GM18870 (cell line): ENCODE results near the gene FBXO31.
"Not testable (repeated sequence)": the region's sequence is repeated elsewhere in the genome, so short reads cannot be mapped to it uniquely, and the experiment has no call there.

Experiments
- ATAC-seq: cut with Tn5 transposase; IDR thresholded peaks from one replicate; pipeline ENCODE4 v1.9.1; 2021; ENCODE audit warnings: moderate library complexity; ENCODE audit not compliant: unreplicated experiment

FBXO31 gene

GRCh38 chr16:87344931-87345631 lies 38.5 kb downstream of the FBXO31 start:
- no peak for ATAC-seq

GRCh38 chr16:87344165-87344930 lies 39.2 kb downstream of the FBXO31 start:
- no peak for ATAC-seq

- ATAC-seq: no peak
These were observed 39.9 kb downstream of the FBXO31 start for GRCh38 chr16:87343753-87344050.

GRCh38 chr16:87342978-87343752 lies 40.4 kb downstream of the FBXO31 start:
- no peak for ATAC-seq

GRCh38 chr16:87342504-87342903 lies 41.1 kb downstream of the FBXO31 start:
- ATAC-seq: no peak

- ATAC-seq: no peak
These were observed 43.4 kb downstream of the FBXO31 start for GRCh38 chr16:87340198-87340597.

GRCh38 chr16:87339724-87340105 lies 43.9 kb downstream of the FBXO31 start:
- not testable (repeated sequence) for ATAC-seq

- ATAC-seq: no peak
These were observed 44.4 kb downstream of the FBXO31 start for GRCh38 chr16:87339086-87339723.

GRCh38 chr16:87338155-87338765 lies 45.3 kb downstream of the FBXO31 start:
- no peak for ATAC-seq

GRCh38 chr16:87337262-87337771 lies 46.3 kb downstream of the FBXO31 start:
- no peak for ATAC-seq

- no peak for ATAC-seq
These were observed 46.9 kb downstream of the FBXO31 start for GRCh38 chr16:87336434-87337240.

- ATAC-seq: no peak
These were observed 47.7 kb downstream of the FBXO31 start for GRCh38 chr16:87335625-87336433.

- ATAC-seq: no peak
These were observed 48.6 kb downstream of the FBXO31 start for GRCh38 chr16:87334651-87335624.

GRCh38 chr16:87333581-87334331 lies 49.8 kb downstream of the FBXO31 start:
- ATAC-seq: no peak

GRCh38 chr16:87333101-87333500 lies 50.5 kb downstream of the FBXO31 start:
- ATAC-seq: no peak

- ATAC-seq: no peak
These were observed 51.4 kb downstream of the FBXO31 start for GRCh38 chr16:87332150-87332549.

GRCh38 chr16:87331241-87331801 lies 52.3 kb downstream of the FBXO31 start:
- no peak for ATAC-seq
